Heart left ventricle (tissue), 16 donors: ENCODE data around the gene PHC3. TPM values are rescaled to one million over a fixed set of nuclear protein-coding genes. Genes with fewer than 3 reads are reported as not detected.

Source experiments
- ATAC-seq, 4 donors: fragments of 200-7000 bp; cut with Tn5 transposase; one replicate each; pipeline ENCODE4 v1.9.1; 2020 to 2022; ENCODE audit warnings: moderate library complexity in 4 of 4, mild to moderate bottlenecking in 3 of 4, moderate number of reproducible peaks in 1 of 4
- DNase-seq, 5 donors: peaks; one replicate each; pipeline ENCODE4 v3.0.0-alpha.2; 2020
- H3K27ac ChIP-seq, 12 donors: fragments of 200-600 bp; sonication (generic) in 4 of 12; one replicate each; pipeline versions ENCODE4 v1.5.0 to v1.8.0; 2016 to 2022; ENCODE audit warnings: mild to moderate bottlenecking in 2 of 12
- H3K27me3 ChIP-seq, 9 donors: fragments of 200-600 bp; sonication (generic) in 2 of 9; one replicate each; pipeline versions ENCODE4 v1.5.1 to v1.8.0; 2016 to 2022; ENCODE audit warnings: mild to moderate bottlenecking in 3 of 9
- H3K36me3 ChIP-seq, 9 donors: fragments of 200-600 bp; sonication (generic) in 2 of 9; one replicate each; pipeline versions ENCODE4 v1.5.0 to v1.8.0; 2018 to 2022; ENCODE audit warnings: mild to moderate bottlenecking in 2 of 9
- H3K4me1 ChIP-seq, 12 donors: fragments of 200-600 bp; sonication (generic) in 4 of 12; one replicate each; pipeline versions ENCODE4 v1.5.0 to v1.8.0; 2016 to 2022; ENCODE audit warnings: mild to moderate bottlenecking in 3 of 12
- H3K4me3 ChIP-seq, 12 donors: fragments of 200-600 bp; sonication (generic) in 4 of 12; one replicate each; pipeline versions ENCODE4 v1.5.0 to v1.8.0; 2017 to 2022; ENCODE audit warnings: mild to moderate bottlenecking in 9 of 12, moderate library complexity in 4 of 12
- H3K9me3 ChIP-seq, 12 donors: fragments of 200-600 bp; sonication (generic) in 4 of 12; one replicate each; pipeline versions ENCODE4 v1.5.0 to v1.8.0; 2016 to 2022; ENCODE audit warnings: mild to moderate bottlenecking in 1 of 12
- POLR2A ChIP-seq, 2 donors: fragments of 450-650 bp; IDR thresholded peaks; one replicate each; pipeline ENCODE4 v1.6.1; 2017; ENCODE audit warnings: antibody characterized with exemption in 2 of 2, mild to moderate bottlenecking in 2 of 2, moderate library complexity in 2 of 2
- WGBS, 4 donors: extraction: QIAGEN DNeasy Blood & Tissue Kit in 2 of 4; methylation state at CpG; one replicate each; pipeline versions ENCODE4 v1.1.5 to v1.1.7; 2013 to 2018; 5-methylcytosine and 5-hydroxymethylcytosine counted together
- intact Hi-C, 10 donors: fragments of 100-400 bp; cut with DNase I; formaldehyde crosslinking; loops; one replicate each; pipeline versions ENCODE4 v1.11.1 to v1.14.2; 2022
- polyA plus RNA-seq, 2 donors: library from polyadenylated mRNA; stranded (reverse); fragments of 200-250 nt; gene quantifications; one replicate each; pipeline ENCODE4 v1.2.3, GENCODE V29; 2013
- total RNA-seq, 9 donors: library from RNA; depleted of rRNA in 2 of 9; stranded (reverse); fragments of >200 nt in 2 of 9; fragmentation: NEBNext Ultra II Directional in 3 of 9; extraction: Animal tissue kit (Norgen Biotek cat#: 25700) in 3 of 9; gene quantifications; one replicate each; pipeline versions ENCODE4 v1.1.0 to v1.2.4, GENCODE V29; 2016 to 2023
- TF ChIP-seq, protein P1 (sequence below), 12 donors: fragments of 200-600 bp; sonication (generic) in 4 of 12; IDR thresholded peaks; one replicate each; pipeline versions ENCODE4 v1.5.0 to v1.8.0; 2018 to 2022; ENCODE audit warnings: antibody characterized with exemption in 12 of 12, mild to moderate bottlenecking in 5 of 12
- donor health status: ischemic (EF 13 %, LVEDD 7.1; RV severe dilation, severe dysfunction).
- donor health status: healthy with polysubstance abuse.
- donor health status: DM: no; HTN: yes; CAD: no.
- donor health status: DM: no; HTN: no; CAD: no.
- donor health status: ischemic (EF 25% LVEDD 6.9; RV normal size, moderate dysfunction).
- donor health status: ischemic (EF 25% LVEDD 5.7; RV mildly dilated, moderate dysfunction).
- donor health status: healthy.
- donor health status: DM: yes; HTN: yes; CAD: no.
- donor health status: ischemic (EF 35%, LVEDD 5.7; RV mildly dilated, moderate dysfunction).
- donor health status: nonischemic (EF 11% LVEDD 7.7; RV severe dilation, severe dysfunction).
- donor health status: DM: yes; HTN: yes; CAD: no.
- donor health status: PGD.
- donor health status: ischemic (EF 29% LVEDD 5.4; RV normal size, mild dysfunction).
- donor health status: nonischemic (EF 23%, LVEDD 6.1; RV moderate dilation, normal function).

Gene PHC3
- total and polyA plus RNA-seq, 11 donors, result 5.7 to 83.8 (median 42.4) TPM

DNA sequence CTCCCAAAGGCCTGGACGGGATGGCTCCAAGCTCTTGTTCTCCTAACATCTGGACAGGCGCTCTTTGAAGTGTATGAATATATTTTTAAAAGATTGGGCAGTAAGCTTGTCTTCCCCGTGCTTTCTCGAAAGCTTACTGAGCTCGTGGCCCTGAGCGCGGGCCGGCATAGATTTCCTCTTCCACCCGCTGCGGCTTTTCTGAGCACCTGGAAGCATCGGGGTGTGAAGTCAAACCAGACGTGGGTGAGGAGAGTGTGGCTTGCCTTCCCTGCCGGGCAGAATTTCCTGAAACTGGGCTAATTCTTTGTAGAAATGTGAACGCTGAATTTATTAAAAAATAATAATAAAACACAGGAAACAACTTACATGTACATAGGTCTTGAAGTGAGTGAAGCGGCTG, 117.8 kb downstream of the PHC3 start:
- no peaks in the 10 kb centered on the region for H3K9me3 ChIP-seq
- TF ChIP-seq, protein P1, sequence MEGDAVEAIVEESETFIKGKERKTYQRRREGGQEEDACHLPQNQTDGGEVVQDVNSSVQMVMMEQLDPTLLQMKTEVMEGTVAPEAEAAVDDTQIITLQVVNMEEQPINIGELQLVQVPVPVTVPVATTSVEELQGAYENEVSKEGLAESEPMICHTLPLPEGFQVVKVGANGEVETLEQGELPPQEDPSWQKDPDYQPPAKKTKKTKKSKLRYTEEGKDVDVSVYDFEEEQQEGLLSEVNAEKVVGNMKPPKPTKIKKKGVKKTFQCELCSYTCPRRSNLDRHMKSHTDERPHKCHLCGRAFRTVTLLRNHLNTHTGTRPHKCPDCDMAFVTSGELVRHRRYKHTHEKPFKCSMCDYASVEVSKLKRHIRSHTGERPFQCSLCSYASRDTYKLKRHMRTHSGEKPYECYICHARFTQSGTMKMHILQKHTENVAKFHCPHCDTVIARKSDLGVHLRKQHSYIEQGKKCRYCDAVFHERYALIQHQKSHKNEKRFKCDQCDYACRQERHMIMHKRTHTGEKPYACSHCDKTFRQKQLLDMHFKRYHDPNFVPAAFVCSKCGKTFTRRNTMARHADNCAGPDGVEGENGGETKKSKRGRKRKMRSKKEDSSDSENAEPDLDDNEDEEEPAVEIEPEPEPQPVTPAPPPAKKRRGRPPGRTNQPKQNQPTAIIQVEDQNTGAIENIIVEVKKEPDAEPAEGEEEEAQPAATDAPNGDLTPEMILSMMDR (IDR thresholded peaks at IDR 0.05), result no peak
- no peak for TF ChIP-seq POLR2A (IDR thresholded peaks at IDR 0.05)
- WGBS, 4 donors, result 94 to 96% (median 95%) methylated on average over 15 of the region's 15 CpGs
- intact Hi-C loops, result no loop called here
- no peaks in the 10 kb centered on the region for H3K36me3 ChIP-seq
- ATAC-seq (no peak), DNase-seq (no peak)
- no peak overlapping the region for H3K4me3 ChIP-seq
- H3K27me3 ChIP-seq, result no peaks in the 10 kb centered on the region
- H3K4me1 ChIP-seq, result no peaks in the 10 kb centered on the region
- no peak overlapping the region for H3K27ac ChIP-seq

DNA sequence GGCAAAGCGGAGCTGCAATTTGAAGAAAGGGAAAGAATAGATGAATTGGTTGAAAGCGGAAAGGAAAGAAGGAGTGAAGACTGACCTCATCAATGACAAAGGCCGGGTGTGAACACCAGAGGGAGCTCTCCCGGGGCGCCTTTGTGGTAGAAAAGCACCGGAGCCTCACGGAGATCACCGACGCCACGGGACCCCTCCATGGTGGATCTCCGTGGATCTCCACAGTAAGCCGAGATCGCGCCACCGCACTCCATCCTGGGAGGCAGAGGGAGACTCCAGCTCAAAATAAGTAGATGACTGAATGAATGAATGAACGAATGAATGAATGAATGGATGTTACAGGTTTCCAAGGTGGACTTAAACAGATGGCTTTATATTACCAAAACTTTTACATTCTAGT, 118.8 kb downstream of the PHC3 start:
- ATAC-seq (no peak), DNase-seq (no peak)
- Histone ChIP-seq H3K9me3 (no peaks in the 10 kb centered on the region), H3K4me1 (peaks cover 0 to 2% (median 0%) of the 10 kb centered on the region in 12 donors), H3K4me3 (no peak overlapping the region), H3K27me3 (no peaks in the 10 kb centered on the region), H3K36me3 (no peaks in the 10 kb centered on the region), H3K27ac (no peak overlapping the region)
- WGBS, 4 donors, result 92 to 96% (median 96%) methylated on average over 16 of the region's 16 CpGs
- TF ChIP-seq, protein P1 (IDR thresholded peaks at IDR 0.05), result no peak
- TF ChIP-seq POLR2A (IDR thresholded peaks at IDR 0.05), result no peak
- intact Hi-C loops, result no loop called here

DNA sequence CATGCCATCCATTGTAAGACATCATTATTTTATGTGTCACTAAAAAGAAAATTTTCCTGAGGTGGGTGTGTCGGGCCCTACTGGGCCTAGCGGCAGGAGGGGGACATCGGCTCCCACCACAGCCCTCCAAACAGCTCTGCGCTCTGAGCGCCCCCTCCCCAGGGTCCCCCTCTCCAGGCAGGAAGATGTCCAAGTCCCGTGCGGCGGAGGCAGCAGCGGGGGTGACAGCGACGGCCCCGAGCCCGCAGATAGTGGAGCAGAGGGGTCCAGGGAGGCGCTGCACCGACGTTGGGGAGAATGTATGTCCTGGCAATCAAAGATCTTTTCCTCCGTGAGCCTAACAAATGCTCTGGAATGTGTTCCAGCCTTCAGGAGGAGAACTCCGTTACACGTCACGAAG, 119.5 kb downstream of the PHC3 start:
- ATAC-seq (no peak), DNase-seq (no peak)
- no peaks in the 10 kb centered on the region for H3K9me3 ChIP-seq
- no peaks in the 10 kb centered on the region for H3K27me3 ChIP-seq
- WGBS, 4 donors, result 92 to 96% (median 94%) methylated on average over 20 of the region's 20 CpGs
- peaks cover 0 to 6% (median 0%) of the 10 kb centered on the region in 12 donors for H3K4me1 ChIP-seq
- no peak overlapping the region for H3K27ac ChIP-seq
- no peaks in the 10 kb centered on the region for H3K36me3 ChIP-seq
- no peak overlapping the region for H3K4me3 ChIP-seq
- TF ChIP-seq, protein P1 (IDR thresholded peaks at IDR 0.05), result no peak
- no peak for TF ChIP-seq POLR2A (IDR thresholded peaks at IDR 0.05)
- intact Hi-C loops, result no loop called here

DNA sequence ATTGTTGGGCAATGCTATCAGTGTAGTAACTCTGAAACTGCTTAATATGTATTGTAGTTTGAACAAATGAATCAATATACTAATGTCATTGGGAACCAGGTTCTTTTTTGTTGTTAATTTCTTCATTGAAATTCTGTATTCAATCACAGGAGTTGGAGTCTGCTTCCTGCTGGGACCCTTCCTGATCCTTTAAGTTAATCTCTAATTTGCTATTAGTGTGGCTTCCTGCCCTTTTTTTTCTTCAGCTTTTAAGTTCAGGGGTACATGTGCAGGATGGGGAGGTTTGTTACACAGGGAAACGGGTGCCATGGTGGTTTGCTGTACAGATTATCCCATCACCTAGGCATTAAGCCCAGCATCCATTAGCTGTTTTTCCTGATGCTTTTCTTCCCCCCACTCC, 122.1 kb downstream of the PHC3 start:
- peaks cover 0 to 6% (median 0%) of the 10 kb centered on the region in 12 donors for H3K4me1 ChIP-seq
- WGBS, 4 donors, result 64 to 87% (median 76%) methylated on average over 1 of the region's 1 CpG

More for the DNA sequence above, 122.1 kb downstream of the PHC3 start:
- Histone ChIP-seq H3K36me3 (no peaks in the 10 kb centered on the region), H3K9me3 (no peaks in the 10 kb centered on the region), H3K27me3 (no peaks in the 10 kb centered on the region), H3K27ac (no peak overlapping the region), H3K4me3 (no peak overlapping the region)
- intact Hi-C loops, result no loop called here
- ATAC-seq (no peak), DNase-seq (no peak)
- no peak for TF ChIP-seq POLR2A (IDR thresholded peaks at IDR 0.05)
- TF ChIP-seq, protein P1 (IDR thresholded peaks at IDR 0.05), result no peak
